NB4 (cell line): Measurements from ENCODE around the gene RASGRP1.

Source experiments
- DNase-seq: peaks from one replicate; pipeline ENCODE4 v3.0.0; 2010; ENCODE audit warnings: low read depth
- H3K4me3 ChIP-seq: one replicate; pipeline ENCODE4 v1.5.1; 2011; ENCODE audit warnings: mild to moderate bottlenecking, low read depth, low read length, moderate library complexity
- MYC ChIP-seq: IDR thresholded peaks from 2 replicates; pipeline ENCODE4 v1.6.1; 2011; ENCODE audit warnings: low read depth, low read length
- POLR2A ChIP-seq: IDR thresholded peaks from 2 replicates; pipeline ENCODE4 v1.6.1; 2011; ENCODE audit warnings: mild to moderate bottlenecking; ENCODE audit not compliant: insufficient read length; ENCODE audit errors: extremely low read depth
- TF ChIP-seq, protein P1 (sequence below): IDR thresholded peaks from 2 replicates; pipeline ENCODE4 v1.6.1; 2011; ENCODE audit warnings: low read depth, low read length
- TF ChIP-seq, protein P2 (sequence below): IDR thresholded peaks from one replicate; pipeline ENCODE4 v1.5.1; 2012; ENCODE audit warnings: low read depth, low read length

RASGRP1 gene

DNA sequence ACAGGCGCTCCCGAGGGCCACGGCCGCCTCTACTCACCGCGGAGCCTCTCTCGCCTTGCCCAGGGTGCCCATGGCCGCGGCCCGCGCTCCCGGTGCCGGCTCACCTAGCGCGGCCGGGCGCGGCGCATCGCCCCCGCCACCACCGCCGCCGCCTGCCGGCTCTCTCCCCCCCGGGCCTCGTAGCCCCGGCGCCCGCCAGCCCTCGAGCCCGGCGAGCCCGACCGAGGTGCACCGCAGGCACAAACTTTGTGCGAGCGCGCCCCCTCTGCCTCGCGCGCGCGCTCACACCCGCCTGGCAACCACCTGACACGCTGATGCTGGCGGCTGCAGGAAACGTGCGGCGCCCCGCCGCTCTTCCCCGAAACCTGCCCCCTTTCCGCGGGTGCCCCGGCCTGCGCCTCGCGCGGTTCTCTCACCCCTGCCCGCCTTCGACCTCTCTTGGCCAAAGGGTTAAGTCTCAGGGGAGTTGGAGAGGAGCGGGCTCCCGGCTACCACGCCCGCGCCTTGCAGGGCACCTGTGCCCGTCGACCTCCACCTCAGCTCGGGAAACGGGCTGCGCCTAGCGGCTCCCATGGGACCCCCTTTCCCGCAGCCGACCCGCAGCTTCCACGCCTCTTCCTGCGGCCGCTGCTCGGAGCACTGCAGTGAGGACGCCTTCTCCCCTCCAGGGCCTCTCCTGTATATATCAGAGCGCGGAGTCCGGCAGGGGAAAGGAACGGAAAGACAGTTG lies at the start of gene RASGRP1:
RASGRP1 (minus strand) TSS at position 258 of the 730 bp plus-strand sequence; CDS start at position 72, 186 bp downstream.
- TF ChIP-seq MYC (no peak), POLR2A (no peak)
- TF ChIP-seq, protein P1, sequence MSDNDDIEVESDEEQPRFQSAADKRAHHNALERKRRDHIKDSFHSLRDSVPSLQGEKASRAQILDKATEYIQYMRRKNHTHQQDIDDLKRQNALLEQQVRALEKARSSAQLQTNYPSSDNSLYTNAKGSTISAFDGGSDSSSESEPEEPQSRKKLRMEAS = no peak
- TF ChIP-seq, protein P2, sequence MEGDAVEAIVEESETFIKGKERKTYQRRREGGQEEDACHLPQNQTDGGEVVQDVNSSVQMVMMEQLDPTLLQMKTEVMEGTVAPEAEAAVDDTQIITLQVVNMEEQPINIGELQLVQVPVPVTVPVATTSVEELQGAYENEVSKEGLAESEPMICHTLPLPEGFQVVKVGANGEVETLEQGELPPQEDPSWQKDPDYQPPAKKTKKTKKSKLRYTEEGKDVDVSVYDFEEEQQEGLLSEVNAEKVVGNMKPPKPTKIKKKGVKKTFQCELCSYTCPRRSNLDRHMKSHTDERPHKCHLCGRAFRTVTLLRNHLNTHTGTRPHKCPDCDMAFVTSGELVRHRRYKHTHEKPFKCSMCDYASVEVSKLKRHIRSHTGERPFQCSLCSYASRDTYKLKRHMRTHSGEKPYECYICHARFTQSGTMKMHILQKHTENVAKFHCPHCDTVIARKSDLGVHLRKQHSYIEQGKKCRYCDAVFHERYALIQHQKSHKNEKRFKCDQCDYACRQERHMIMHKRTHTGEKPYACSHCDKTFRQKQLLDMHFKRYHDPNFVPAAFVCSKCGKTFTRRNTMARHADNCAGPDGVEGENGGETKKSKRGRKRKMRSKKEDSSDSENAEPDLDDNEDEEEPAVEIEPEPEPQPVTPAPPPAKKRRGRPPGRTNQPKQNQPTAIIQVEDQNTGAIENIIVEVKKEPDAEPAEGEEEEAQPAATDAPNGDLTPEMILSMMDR = no peak
- no peak within 1 kb of the TSS for H3K4me3 ChIP-seq
- peak; percentile 42 for DNase-seq

DNA sequence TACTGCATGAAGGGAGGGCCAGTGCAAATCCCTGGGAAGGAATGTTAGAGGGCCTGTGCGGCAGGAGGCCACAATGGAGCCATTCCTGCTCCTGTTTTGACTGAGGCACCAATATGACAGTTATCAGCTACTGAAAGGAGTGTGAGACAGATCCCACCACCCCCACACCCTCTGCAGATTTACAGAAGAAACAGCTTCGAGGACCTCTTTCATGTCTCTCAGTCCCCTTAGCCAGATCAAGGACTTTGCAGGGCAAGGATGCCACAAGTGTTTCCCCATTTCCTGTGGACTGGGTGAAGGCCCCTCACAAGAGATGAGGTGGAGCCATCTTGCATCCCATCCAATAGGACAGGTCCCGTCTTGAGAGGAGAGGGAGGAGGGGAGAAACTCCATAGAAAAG lies 48.5 kb upstream of the RASGRP1 start:
- H3K4me3 ChIP-seq = no peak overlapping the region
- DNase-seq = peak; percentile 4
- TF ChIP-seq POLR2A = no peak

DNA sequence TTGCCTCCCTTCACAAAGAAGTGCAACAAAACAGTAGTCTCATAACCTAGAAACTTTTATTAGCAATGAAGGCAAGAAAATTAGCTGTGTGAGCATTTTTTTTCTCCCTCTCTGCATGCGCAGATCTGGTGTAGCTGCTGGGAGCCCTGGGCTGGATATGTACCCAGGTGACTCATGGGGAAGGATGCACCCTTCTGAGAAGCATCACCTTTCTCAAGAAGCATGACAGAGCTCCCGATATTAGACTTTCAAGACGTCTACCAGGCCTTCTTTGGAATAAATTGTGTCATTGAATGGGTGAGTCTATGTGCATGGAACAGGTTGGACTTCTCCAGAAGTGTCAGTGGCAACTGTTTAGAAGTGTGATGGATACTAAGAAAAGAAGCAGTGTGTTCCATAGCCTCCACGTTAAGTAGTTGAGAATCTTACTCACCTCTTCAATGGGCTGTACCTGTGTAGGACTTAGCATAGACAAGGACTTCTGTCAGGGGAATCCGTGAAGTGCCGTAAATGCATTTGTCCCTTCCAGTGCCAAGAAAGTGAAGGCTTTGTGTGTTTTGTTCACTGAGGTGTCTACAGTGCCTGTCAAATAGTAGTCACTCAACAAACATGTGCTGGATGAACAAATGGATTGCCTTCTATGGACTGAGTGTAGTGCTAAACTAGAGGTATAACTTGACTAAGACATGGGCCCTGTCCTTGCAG lies 47.7 kb upstream of the RASGRP1 start:
- no peak for DNase-seq
- TF ChIP-seq, protein P1 = no peak
- no peak for TF ChIP-seq MYC
- TF ChIP-seq POLR2A = no peak
- TF ChIP-seq, protein P2 = no peak
- H3K4me3 ChIP-seq = no peak overlapping the region

DNA sequence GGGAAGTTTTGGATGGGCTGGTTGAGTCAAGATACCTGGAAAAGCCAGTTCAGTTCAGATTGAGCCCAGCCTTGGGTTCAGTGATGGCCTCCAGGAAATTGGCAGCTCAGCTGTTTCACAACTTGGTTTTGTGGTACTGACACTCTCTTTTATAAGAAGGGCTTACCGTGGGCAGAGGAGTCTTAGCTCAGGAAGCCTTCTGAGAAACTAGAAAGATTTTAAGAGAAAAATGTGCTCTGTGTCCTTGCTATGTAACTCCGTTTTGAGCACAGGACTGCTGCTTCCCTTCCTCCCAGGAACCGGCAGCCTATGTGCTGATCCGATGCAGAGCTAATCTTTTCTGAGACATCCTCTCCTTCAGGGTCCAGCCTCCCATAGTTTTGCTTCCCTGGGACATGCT lies 46.6 kb upstream of the RASGRP1 start:
- H3K4me3 ChIP-seq = no peak overlapping the region
- DNase-seq = no peak
- TF ChIP-seq MYC (no peak), POLR2A (no peak)
- TF ChIP-seq, protein P1 = no peak
- TF ChIP-seq, protein P2 = no peak

DNA sequence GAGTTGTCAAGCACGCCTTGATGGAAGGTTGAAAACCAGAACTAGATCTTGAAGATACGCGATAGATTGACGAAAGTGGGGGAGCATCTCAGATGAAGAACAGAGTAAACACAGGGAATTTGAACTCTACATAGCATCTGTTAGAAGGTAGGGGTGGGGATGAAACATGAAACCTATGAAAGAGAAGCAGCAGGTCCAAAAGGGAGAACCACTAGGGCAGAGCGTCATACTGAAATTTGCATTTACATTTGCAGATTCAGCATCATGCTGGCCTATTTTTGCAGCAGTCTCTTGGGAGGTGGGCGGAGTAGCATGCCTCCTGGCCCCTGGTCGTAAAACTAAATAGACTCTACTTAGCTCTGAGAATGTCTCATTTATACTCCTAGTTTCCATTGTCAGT lies 46.1 kb upstream of the RASGRP1 start:
- TF ChIP-seq POLR2A (no peak), MYC (no peak)
- TF ChIP-seq, protein P1 = no peak
- TF ChIP-seq, protein P2 = no peak
- H3K4me3 ChIP-seq = no peak overlapping the region
- DNase-seq = no peak

DNA sequence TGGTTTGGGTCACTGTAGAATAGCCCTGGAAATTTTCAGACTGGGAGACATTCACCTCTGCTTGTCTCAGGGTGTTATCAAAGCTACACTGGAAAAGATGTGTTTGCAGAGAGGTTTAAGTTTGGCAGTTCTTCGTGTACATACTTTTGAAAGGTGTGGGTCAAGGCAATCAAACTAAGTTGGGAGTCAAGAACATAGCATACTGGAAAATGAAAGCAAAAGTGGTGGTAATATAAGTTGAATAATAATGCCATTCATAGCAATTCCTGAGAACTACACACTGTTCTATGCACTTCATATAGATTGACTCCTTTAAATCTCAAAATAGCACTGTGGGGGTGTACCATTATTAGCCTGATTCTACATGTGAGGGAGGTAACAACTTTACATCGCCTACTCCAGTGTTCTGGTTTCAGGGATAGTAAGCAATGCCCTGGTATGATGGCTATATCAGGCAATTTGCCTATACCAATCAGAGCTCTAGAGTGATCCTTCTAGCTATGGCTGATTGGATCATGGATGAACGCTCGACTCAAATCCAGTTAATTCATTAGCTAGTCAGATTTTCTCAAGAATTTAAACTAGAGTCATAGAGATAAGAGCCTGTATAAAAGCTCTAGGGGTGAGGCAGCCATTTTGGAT lies 44.6 kb upstream of the RASGRP1 start:
- TF ChIP-seq MYC (no peak), POLR2A (no peak)
- TF ChIP-seq, protein P2 = no peak
- no peak for DNase-seq
- H3K4me3 ChIP-seq = no peak overlapping the region
